22Rv1 (cell line): ENCODE data around the gene RIC3.

Experiments used
- H3K27ac ChIP-seq: fragments of 450-650 bp; 2 replicates; pipeline ENCODE4 v1.5.1; 2017
- ZFX ChIP-seq: fragments of 450-650 bp; IDR thresholded peaks from 2 replicates; pipeline ENCODE4 v1.6.1; 2017; ENCODE audit warnings: antibody characterized with exemption, borderline replicate concordance
- TF ChIP-seq, protein P1 (sequence below): fragments of 450-650 bp; IDR thresholded peaks from 2 replicates; pipeline ENCODE4 v1.5.1; 2017; ENCODE audit warnings: mild to moderate bottlenecking

Gene RIC3

GRCh38 chr11:8168485-8169257, at the start of gene RIC3:
Gene RIC3, minus strand, starts transcription at chr11:8169025. Its CDS starts 36 bp downstream, at chr11:8168989.
- peak within 1 kb of the TSS; percentile 74 for H3K27ac ChIP-seq
- TF ChIP-seq ZFX, result no peak
- TF ChIP-seq, protein P1, sequence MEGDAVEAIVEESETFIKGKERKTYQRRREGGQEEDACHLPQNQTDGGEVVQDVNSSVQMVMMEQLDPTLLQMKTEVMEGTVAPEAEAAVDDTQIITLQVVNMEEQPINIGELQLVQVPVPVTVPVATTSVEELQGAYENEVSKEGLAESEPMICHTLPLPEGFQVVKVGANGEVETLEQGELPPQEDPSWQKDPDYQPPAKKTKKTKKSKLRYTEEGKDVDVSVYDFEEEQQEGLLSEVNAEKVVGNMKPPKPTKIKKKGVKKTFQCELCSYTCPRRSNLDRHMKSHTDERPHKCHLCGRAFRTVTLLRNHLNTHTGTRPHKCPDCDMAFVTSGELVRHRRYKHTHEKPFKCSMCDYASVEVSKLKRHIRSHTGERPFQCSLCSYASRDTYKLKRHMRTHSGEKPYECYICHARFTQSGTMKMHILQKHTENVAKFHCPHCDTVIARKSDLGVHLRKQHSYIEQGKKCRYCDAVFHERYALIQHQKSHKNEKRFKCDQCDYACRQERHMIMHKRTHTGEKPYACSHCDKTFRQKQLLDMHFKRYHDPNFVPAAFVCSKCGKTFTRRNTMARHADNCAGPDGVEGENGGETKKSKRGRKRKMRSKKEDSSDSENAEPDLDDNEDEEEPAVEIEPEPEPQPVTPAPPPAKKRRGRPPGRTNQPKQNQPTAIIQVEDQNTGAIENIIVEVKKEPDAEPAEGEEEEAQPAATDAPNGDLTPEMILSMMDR, result peak; percentile 50

DNA sequence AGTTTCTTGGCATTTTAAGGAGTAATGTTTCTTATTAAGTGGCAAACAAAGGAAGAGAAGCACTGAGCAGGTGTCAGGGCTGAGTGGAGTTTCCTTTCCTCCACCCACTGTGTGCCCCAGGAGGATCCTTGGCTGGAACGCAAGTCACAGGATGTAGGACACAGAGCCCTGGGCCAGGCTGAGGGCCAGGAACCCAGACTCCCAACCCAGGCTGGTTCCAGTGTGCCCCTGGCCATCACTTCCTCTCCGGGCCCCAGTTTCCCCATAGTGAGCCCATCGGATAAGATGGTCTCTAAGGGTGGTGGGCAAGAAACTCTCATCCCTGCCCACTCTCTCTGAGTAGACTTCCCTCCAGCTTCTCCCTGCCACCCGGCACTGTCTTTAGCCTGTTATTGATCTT, 49.6 kb upstream of the RIC3 start:
- no peak overlapping the region for H3K27ac ChIP-seq
- TF ChIP-seq ZFX, result no peak
- TF ChIP-seq, protein P1, result no peak

DNA sequence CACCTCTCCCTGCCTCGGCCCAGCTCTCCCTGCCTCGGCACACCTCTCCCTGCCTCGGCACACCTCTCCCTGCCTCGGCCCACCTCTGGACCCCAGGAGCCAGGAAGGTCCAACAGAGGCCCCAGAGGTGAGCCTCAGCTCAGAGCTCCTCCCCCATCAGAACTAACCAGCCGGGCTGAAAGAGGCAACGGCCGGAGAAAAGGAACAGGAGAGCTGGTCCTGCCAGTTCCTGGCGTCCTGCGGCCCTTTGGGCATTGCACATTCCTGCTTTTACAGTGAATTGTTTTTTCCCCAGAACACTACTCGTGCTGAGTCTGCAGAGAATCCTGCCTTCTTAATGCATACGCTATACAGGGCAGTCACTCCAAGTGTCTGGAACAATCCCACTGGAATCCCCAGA, 49.1 kb upstream of the RIC3 start:
- H3K27ac ChIP-seq, result no peak overlapping the region
- TF ChIP-seq ZFX, result no peak
- TF ChIP-seq, protein P1, result no peak

DNA sequence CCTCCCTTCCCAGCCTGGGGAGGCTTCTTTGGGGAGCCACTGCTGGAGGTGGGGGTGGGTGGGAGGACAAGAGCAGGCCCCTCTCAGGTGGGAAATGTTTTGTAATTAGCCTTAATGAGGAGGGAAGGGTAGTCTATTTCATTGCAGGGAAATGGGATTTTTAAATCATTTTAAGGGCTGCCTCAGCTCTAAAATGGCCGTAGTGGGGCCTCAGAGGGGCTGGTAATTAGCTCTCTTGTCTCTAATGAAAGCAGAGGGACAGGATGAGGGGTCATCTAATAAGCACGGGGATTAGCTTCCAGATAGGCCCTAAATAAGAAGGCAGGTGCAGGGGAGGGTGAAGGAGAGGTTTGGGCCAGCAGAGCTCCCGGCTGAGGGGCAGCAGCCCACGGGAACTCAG, 48.3 kb upstream of the RIC3 start:
- TF ChIP-seq ZFX, result no peak
- TF ChIP-seq, protein P1, result no peak

DNA sequence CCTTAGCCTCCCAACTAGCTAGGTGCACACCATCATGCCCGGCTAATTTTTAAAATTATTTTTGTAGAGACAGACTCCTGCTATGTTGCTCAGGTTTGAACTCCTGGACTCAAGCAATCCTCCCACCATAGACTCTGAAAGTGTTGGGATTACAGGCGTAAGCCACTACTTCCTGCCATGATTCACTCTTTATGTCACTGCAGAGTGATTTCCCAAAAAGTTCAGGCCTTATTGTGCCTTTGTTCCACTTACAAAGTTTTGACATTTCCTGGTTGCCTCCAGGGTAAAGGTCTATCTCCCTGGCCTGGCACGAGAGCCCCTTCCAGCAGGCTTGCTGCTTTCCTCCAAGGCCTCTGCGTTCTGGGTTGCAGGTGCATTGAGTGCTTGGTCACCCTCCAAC, 44.6 kb upstream of the RIC3 start:
- TF ChIP-seq ZFX, result no peak
- TF ChIP-seq, protein P1, result no peak
- H3K27ac ChIP-seq, result no peak overlapping the region

More for the DNA sequence above, 48.3 kb upstream of the RIC3 start:
- H3K27ac ChIP-seq, result no peak overlapping the region

- TF ChIP-seq, protein P1, result peak; percentile 70
- no peak for TF ChIP-seq ZFX
- H3K27ac ChIP-seq, result no peak overlapping the region
These were observed 40.5 kb upstream of the RIC3 start for GRCh38 chr11:8209208-8209807.
